ENCODE data around the gene ELK4. TPM values are rescaled to one million over a fixed set of nuclear protein-coding genes. Genes with fewer than 3 reads are reported as not detected.

The ELK4 gene
- total RNA-seq, 4 donors from 2014 or later, result 18.0 to 33.9 (median 28.4) TPM

DNA sequence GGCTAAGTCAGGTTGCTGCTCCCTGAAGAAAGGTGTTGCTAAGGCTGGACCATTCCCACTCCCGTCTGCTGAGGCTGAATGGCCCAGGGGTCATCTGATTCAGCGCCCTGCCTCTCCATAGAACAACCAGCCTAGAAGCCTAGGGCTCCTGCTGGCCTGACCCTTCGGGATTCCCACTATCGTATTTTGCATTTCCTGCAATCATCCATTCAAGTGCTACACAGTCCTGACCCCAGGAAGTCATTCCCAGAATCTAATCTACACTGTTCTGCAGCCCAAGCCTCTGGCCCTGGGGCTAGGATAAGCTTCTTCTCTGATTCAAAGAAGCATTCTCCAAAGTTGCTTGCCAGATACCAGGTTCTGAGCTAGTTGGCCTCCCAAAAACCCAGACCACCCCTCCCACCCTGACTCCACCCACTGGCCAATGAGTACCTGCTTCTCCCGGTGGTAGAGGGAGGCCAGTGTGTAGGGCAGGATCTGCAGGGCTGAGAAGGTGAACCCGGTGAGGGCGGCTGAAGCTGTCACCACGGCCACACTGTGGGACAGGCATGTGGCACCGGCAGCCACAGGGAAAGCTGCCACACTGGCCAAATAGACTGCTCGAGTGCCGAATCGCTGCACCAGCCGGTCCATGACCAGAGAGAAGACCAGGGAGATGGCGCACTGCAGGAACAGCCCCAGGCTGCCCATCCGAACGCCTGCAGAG is 29.8 kb upstream of the ELK4 start:
- TF ChIP-seq, protein P1, sequence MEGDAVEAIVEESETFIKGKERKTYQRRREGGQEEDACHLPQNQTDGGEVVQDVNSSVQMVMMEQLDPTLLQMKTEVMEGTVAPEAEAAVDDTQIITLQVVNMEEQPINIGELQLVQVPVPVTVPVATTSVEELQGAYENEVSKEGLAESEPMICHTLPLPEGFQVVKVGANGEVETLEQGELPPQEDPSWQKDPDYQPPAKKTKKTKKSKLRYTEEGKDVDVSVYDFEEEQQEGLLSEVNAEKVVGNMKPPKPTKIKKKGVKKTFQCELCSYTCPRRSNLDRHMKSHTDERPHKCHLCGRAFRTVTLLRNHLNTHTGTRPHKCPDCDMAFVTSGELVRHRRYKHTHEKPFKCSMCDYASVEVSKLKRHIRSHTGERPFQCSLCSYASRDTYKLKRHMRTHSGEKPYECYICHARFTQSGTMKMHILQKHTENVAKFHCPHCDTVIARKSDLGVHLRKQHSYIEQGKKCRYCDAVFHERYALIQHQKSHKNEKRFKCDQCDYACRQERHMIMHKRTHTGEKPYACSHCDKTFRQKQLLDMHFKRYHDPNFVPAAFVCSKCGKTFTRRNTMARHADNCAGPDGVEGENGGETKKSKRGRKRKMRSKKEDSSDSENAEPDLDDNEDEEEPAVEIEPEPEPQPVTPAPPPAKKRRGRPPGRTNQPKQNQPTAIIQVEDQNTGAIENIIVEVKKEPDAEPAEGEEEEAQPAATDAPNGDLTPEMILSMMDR (IDR thresholded peaks at IDR 0.05), result no peak
- TF ChIP-seq POLR2A (IDR thresholded peaks at IDR 0.05), result no peak
- intact Hi-C loops (cut with DNase I), result loop anchor here (5.0 to 10.0 kb wide), 2 partner anchors 41 to 253 kb away; no protein-coding TSS in a partner anchor
- Histone ChIP-seq H3K27ac (no peak overlapping the region), H3K4me3 (replicated peaks in 1 of 3) (no peak overlapping the region), H3K36me3 (no peaks in the 10 kb centered on the region), H3K9me3 (no peaks in the 10 kb centered on the region), H3K4me1 (peaks cover 6 to 11% of the 10 kb centered on the region in 2 donors), H3K27me3 (no peaks in the 10 kb centered on the region)
- DNase-seq, result no peak
- 55 to 76% methylated on average over 6 to 15 of the region's 16 CpGs for WGBS, 2 donors

DNA sequence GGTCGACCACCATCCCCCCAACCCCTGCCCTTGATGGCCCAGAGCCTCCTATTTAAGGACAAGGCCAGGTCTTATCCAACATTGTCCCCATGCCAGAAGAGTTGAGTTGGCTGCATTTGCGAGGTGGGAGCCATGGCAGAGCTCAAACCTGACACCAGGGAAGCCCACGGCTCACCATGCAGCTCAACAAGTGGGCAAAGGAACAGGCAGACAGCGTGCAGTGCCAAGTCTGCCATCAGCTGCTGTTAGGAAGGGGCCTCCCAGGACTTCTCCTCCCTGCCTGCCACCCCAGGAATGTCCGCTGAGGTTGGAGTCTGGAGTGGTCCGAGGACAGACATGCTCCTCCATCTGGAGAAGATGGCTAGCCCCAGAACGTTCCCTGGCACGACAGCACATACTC is 28.6 kb upstream of the ELK4 start:
- Histone ChIP-seq H3K9me3 (no peaks in the 10 kb centered on the region), H3K4me1 (peaks cover 6 to 11% of the 10 kb centered on the region in 2 donors), H3K4me3 (replicated peaks in 1 of 3) (no peak overlapping the region), H3K27me3 (no peaks in the 10 kb centered on the region), H3K27ac (no peak overlapping the region), H3K36me3 (no peaks in the 10 kb centered on the region)
- no peak for DNase-seq
- TF ChIP-seq, protein P1 (IDR thresholded peaks at IDR 0.05), result no peak
- no peak for TF ChIP-seq POLR2A (IDR thresholded peaks at IDR 0.05)
- 81 to 93% methylated on average over 3 to 5 of the region's 8 CpGs for WGBS, 2 donors
- intact Hi-C loops (cut with DNase I), result loop anchor here (5.0 to 10.0 kb wide), 2 partner anchors 42 to 254 kb away; no protein-coding TSS in a partner anchor

GRCh38 chr1:205658943-205659581 is 27.3 kb upstream of the ELK4 start:
- no peak overlapping the region for H3K4me3 ChIP-seq (replicated peaks in 1 of 3)
- TF ChIP-seq, protein P1 (IDR thresholded peaks at IDR 0.05), result peak; percentile 47 to 96 (median 88)
- no peak for TF ChIP-seq POLR2A (IDR thresholded peaks at IDR 0.05)
- WGBS, 2 donors, result 28 to 42% methylated on average over 7 to 18 of the region's 20 CpGs
- H3K9me3 ChIP-seq, result no peaks in the 10 kb centered on the region
- H3K27me3 ChIP-seq, result no peaks in the 10 kb centered on the region
- DNase-seq, result peak; percentile 83 to 87
- no peak overlapping the region for H3K27ac ChIP-seq
- no peaks in the 10 kb centered on the region for H3K36me3 ChIP-seq
- intact Hi-C loops (cut with DNase I), result loop anchor here (5.0 to 10.0 kb wide), 2 partner anchors 124 to 318 kb away; no protein-coding TSS in a partner anchor
- H3K4me1 ChIP-seq, result peaks cover 4 to 6% of the 10 kb centered on the region in 2 donors

DNA sequence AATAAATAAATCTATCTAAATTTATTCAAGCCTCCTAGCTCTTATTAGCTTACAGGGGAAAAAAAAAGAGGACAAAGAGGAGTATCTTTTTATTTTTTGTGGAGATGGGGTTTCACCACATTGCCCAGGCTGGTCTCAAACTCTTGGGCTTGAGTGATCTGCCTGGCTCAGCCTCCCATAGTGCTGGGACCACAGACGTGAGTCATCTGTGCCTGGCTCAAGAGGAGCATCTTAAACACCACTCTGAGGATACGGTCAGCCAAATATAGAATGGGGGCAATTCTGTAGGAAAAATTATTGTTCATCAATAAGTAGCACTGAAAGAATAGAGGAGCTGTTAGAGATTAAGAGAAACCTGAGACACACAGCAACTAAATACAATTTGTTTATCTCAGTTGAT is 24.4 kb upstream of the ELK4 start:
- no peak for DNase-seq
- peaks cover 4 to 6% of the 10 kb centered on the region in 2 donors for H3K4me1 ChIP-seq
- WGBS, 2 donors, result 65 to 76% methylated on average over 2 of the region's 2 CpGs
- intact Hi-C loops (cut with DNase I), result loop anchor here (2.0 to 10.0 kb wide), 3 partner anchors 65 to 321 kb away; no protein-coding TSS in a partner anchor
- H3K36me3 ChIP-seq, result no peaks in the 10 kb centered on the region
- no peak overlapping the region for H3K4me3 ChIP-seq (replicated peaks in 1 of 3)
- TF ChIP-seq, protein P1 (IDR thresholded peaks at IDR 0.05), result no peak
- TF ChIP-seq POLR2A (IDR thresholded peaks at IDR 0.05), result no peak
- no peaks in the 10 kb centered on the region for H3K9me3 ChIP-seq
- H3K27me3 ChIP-seq, result no peaks in the 10 kb centered on the region
- H3K27ac ChIP-seq, result no peak overlapping the region

DNA sequence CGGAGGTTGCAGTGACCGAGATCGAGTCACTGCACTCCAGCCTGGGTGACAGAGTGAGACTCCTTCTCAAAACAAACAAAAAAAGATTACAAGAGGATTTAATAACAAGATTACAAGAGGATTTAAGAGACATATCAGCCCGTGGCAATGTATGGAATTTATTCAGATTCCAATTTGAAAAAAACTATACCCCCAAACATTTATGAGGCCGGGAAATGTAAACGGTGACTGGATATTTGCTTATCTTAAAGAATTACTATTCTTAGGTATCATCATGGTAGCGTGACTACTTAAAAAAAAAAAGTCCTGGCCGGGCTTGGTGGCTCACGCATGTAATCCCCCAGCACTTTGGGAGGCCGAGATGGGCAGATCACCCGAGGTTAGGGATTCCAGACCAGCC is 21.2 kb upstream of the ELK4 start:
- WGBS, 2 donors, result 82 to 83% methylated on average over 11 of the region's 11 CpGs
- H3K36me3 ChIP-seq, result no peaks in the 10 kb centered on the region
- no peaks in the 10 kb centered on the region for H3K27me3 ChIP-seq
- no peak overlapping the region for H3K4me3 ChIP-seq (replicated peaks in 1 of 3)
- intact Hi-C loops (cut with DNase I), result loop anchor here (10.0 kb wide), 1 partner anchor 118 kb away; no protein-coding TSS in a partner anchor
- H3K9me3 ChIP-seq, result no peaks in the 10 kb centered on the region
- H3K4me1 ChIP-seq, result peaks cover 3 to 9% of the 10 kb centered on the region in 2 donors
- TF ChIP-seq, protein P1 (IDR thresholded peaks at IDR 0.05), result no peak
- no peak for TF ChIP-seq POLR2A (IDR thresholded peaks at IDR 0.05)
- no peak overlapping the region for H3K27ac ChIP-seq
- no peak for DNase-seq

All from thyroid gland (tissue), 4 donors.